ENCODE results near the gene PTPRM. TPM values are rescaled to one million over a fixed set of nuclear protein-coding genes. Genes with fewer than 3 reads are reported as not detected.

Gene PTPRM
- total RNA-seq, 1 experiment from 2014 or later, result 1.6 TPM

DNA sequence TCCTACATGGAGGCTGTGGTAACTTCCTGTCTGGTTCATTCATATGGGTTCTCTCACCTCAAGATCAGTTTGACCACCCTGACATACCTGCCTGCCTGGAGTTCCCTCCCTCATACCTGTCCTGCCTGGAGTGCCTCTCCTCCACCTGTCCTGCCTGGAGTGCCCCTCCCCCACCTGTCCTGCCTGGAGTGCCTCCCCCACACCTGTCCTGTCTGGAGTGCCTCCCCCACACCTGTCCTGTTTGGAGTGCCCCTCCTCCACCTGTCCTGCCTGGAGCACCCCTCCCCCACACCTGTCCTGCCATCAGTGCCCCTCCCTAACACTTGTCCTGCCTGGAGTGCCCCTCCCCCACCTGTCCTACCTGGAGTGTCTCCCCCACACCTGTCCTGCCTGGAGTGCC lies 461.9 kb downstream of the PTPRM start:
- CTCF ChIA-PET, result no interaction called here
- ATAC-seq (no peak), DNase-seq (ENCODE audit: low read depth, low spot score) (no peak)
- in situ Hi-C loops (cut with HindIII; ENCODE audit: low pct_unique_long_range_greater_than_20kb, low sequenced_read_pairs), result no loop called here
- Histone ChIP-seq H3K4me1 (ENCODE audit: control insufficient read depth, insufficient read depth, low read length) (no peaks in the 10 kb centered on the region), H3K4me3 (ENCODE audit: low read depth in 2 of 2, low read length in 2 of 2) (no peak overlapping the region), H3K27me3 (ENCODE audit: control insufficient read depth, insufficient read depth, low read length) (no peaks in the 10 kb centered on the region), H3K9me3 (ENCODE audit: control insufficient read depth, insufficient read depth, low read depth, low read length) (no peaks in the 10 kb centered on the region), H3K27ac (ENCODE audit: low read length) (no peak overlapping the region), H3K36me3 (ENCODE audit: control insufficient read depth, insufficient read depth, low read length) (no peaks in the 10 kb centered on the region)
- intact Hi-C loops (cut with micrococcal nuclease; ENCODE audit: unreplicated experiment), result no loop called here
- no TSS peak for BruUV-seq (replicated peaks)
- POLR2A ChIA-PET, result no interaction called here
- TF ChIP-seq, protein P1, sequence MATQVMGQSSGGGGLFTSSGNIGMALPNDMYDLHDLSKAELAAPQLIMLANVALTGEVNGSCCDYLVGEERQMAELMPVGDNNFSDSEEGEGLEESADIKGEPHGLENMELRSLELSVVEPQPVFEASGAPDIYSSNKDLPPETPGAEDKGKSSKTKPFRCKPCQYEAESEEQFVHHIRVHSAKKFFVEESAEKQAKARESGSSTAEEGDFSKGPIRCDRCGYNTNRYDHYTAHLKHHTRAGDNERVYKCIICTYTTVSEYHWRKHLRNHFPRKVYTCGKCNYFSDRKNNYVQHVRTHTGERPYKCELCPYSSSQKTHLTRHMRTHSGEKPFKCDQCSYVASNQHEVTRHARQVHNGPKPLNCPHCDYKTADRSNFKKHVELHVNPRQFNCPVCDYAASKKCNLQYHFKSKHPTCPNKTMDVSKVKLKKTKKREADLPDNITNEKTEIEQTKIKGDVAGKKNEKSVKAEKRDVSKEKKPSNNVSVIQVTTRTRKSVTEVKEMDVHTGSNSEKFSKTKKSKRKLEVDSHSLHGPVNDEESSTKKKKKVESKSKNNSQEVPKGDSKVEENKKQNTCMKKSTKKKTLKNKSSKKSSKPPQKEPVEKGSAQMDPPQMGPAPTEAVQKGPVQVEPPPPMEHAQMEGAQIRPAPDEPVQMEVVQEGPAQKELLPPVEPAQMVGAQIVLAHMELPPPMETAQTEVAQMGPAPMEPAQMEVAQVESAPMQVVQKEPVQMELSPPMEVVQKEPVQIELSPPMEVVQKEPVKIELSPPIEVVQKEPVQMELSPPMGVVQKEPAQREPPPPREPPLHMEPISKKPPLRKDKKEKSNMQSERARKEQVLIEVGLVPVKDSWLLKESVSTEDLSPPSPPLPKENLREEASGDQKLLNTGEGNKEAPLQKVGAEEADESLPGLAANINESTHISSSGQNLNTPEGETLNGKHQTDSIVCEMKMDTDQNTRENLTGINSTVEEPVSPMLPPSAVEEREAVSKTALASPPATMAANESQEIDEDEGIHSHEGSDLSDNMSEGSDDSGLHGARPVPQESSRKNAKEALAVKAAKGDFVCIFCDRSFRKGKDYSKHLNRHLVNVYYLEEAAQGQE (IDR thresholded peaks at IDR 0.05; ENCODE audit: insufficient read depth in 1 of 2, low read depth in 2 of 2, low read length in 1 of 2), result no peak
- no peak for TF ChIP-seq TCF7L2 (IDR thresholded peaks at IDR 0.05; ENCODE audit: low read depth, low read length)
- no peak for TF ChIP-seq SIN3A (IDR thresholded peaks at IDR 0.05; ENCODE audit: borderline replicate concordance, insufficient read depth, low read depth, low read length)

DNA sequence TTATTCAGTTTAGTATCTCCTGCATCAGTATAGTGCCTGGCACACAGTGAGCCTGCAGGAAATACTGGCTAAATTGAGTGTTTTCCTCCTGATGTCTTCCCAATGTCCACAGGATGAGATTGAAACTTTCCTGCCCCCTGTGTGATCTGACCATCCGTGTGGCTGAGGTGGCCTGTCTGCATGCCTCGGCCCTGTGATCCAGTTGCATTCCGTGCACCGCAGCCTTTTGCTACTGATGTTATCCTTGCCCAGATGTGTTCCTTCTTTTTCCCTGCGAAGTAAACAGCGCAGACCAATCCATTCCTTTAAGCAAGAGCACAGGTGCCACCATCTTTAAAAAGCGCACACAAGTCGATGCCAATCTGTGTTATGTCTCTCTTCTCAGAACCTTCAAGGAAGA lies 462.6 kb downstream of the PTPRM start:
- DNase-seq (ENCODE audit: low read depth, low spot score) (no peak), ATAC-seq (no peak)
- Histone ChIP-seq H3K27ac (ENCODE audit: low read length) (no peak overlapping the region), H3K4me3 (ENCODE audit: low read depth in 2 of 2, low read length in 2 of 2) (no peak overlapping the region), H3K4me1 (ENCODE audit: control insufficient read depth, insufficient read depth, low read length) (no peaks in the 10 kb centered on the region), H3K9me3 (ENCODE audit: control insufficient read depth, insufficient read depth, low read depth, low read length) (no peaks in the 10 kb centered on the region), H3K36me3 (ENCODE audit: control insufficient read depth, insufficient read depth, low read length) (no peaks in the 10 kb centered on the region), H3K27me3 (ENCODE audit: control insufficient read depth, insufficient read depth, low read length) (no peaks in the 10 kb centered on the region)
- TF ChIP-seq SIN3A (IDR thresholded peaks at IDR 0.05; ENCODE audit: borderline replicate concordance, insufficient read depth, low read depth, low read length) (no peak), TCF7L2 (IDR thresholded peaks at IDR 0.05; ENCODE audit: low read depth, low read length) (no peak), POLR2AphosphoS5 (IDR thresholded peaks at IDR 0.05; ENCODE audit: low read depth, low read length) (no peak)
- TF ChIP-seq, protein P2, sequence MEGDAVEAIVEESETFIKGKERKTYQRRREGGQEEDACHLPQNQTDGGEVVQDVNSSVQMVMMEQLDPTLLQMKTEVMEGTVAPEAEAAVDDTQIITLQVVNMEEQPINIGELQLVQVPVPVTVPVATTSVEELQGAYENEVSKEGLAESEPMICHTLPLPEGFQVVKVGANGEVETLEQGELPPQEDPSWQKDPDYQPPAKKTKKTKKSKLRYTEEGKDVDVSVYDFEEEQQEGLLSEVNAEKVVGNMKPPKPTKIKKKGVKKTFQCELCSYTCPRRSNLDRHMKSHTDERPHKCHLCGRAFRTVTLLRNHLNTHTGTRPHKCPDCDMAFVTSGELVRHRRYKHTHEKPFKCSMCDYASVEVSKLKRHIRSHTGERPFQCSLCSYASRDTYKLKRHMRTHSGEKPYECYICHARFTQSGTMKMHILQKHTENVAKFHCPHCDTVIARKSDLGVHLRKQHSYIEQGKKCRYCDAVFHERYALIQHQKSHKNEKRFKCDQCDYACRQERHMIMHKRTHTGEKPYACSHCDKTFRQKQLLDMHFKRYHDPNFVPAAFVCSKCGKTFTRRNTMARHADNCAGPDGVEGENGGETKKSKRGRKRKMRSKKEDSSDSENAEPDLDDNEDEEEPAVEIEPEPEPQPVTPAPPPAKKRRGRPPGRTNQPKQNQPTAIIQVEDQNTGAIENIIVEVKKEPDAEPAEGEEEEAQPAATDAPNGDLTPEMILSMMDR (IDR thresholded peaks at IDR 0.05), result no peak
- TF ChIP-seq, protein P1 (IDR thresholded peaks at IDR 0.05; ENCODE audit: insufficient read depth in 1 of 2, low read depth in 2 of 2, low read length in 1 of 2), result no peak
- CTCF ChIA-PET, result no interaction called here
- intact Hi-C loops (cut with micrococcal nuclease; ENCODE audit: unreplicated experiment), result no loop called here
- no TSS peak for BruUV-seq (replicated peaks)
- in situ Hi-C loops (cut with HindIII; ENCODE audit: low pct_unique_long_range_greater_than_20kb, low sequenced_read_pairs), result no loop called here
- POLR2A ChIA-PET, result no interaction called here

Data from Panc1 (cell line).